B cell (primary cell): ENCODE data around the gene TLDC2. TPM values are rescaled to one million over a fixed set of nuclear protein-coding genes. Genes with fewer than 3 reads are reported as not detected.
A peak's percentile ranks its signal among the peaks of the same experiment; 100 is the strongest.

ENCODE experiments used
- ATAC-seq: fragments of 200-7000 bp; cut with Tn5 transposase; one replicate; pipeline ENCODE4 v1.10.0; 2021; ENCODE audit warnings: low read depth, mild to moderate bottlenecking, moderate number of reproducible peaks, moderate library complexity
- CTCF ChIA-PET: fragments of 350-600 bp; sonication (Branson Sonifier 250); formaldehyde crosslinking; loops from one replicate; lab custom pipeline; 2021; ENCODE audit warnings: antibody characterized with exemption, inconsistent platforms; lab: Charles Lee
- POLR2A ChIA-PET: fragments of 350-600 bp; sonication (Branson Sonifier 250); formaldehyde crosslinking; loops from one replicate; lab custom pipeline; 2021; ENCODE audit warnings: antibody characterized with exemption; lab: Charles Lee
- DNase-seq: peaks from one replicate; pipeline ENCODE4 v3.0.0; 2013
- H2AFZ ChIP-seq: 2 replicates; pipeline ENCODE4 v1.6.1; 2012; ENCODE audit warnings: mild to moderate bottlenecking, low read depth, low read length; ENCODE audit not compliant: insufficient read depth, poor library complexity, severe bottlenecking
- H3K27ac ChIP-seq, 2 donors: 1 replicate in 1 of 2; 2 replicates in 1 of 2; pipeline ENCODE4 v1.5.1; 2012 to 2013; ENCODE audit warnings: low read length in 2 of 2, mild to moderate bottlenecking in 2 of 2, moderate library complexity in 1 of 2
- H3K27me3 ChIP-seq, 4 experiments: fragments of 200-600 bp in 1 of 4; sonication (generic) in 1 of 4; replicated peaks in 1 of 4; 1 replicate in 2 of 4; 2 replicates in 2 of 4; pipeline versions ENCODE4 v1.6.1 to v1.7.0; 2013 to 2016; ENCODE audit warnings: low read length in 3 of 4, mild to moderate bottlenecking in 2 of 4, mixed read lengths in 1 of 4, moderate library complexity in 1 of 4; ENCODE audit not compliant: insufficient read depth in 4 of 4, control insufficient read depth in 3 of 4; ENCODE audit errors: control extremely low read depth in 1 of 4
- H3K36me3 ChIP-seq, 2 experiments: replicated peaks in 1 of 2; 1 replicate in 1 of 2; 2 replicates in 1 of 2; pipeline versions ENCODE4 v1.6.1 to v1.7.1; 2013; ENCODE audit warnings: low read length in 1 of 2; ENCODE audit not compliant: insufficient read depth in 2 of 2, control insufficient read depth in 1 of 2; ENCODE audit errors: control extremely low read depth in 1 of 2, extremely low read depth in 1 of 2
- H3K4me1 ChIP-seq, 2 donors: fragments of 200-600 bp in 1 of 2; sonication (generic) in 1 of 2; 1 replicate in 1 of 2; 2 replicates in 1 of 2; pipeline versions ENCODE4 v1.5.1 to v1.6.1; 2013 to 2017; ENCODE audit warnings: low read length in 2 of 2; ENCODE audit not compliant: control insufficient read depth in 2 of 2, insufficient read depth in 2 of 2
- H3K4me2 ChIP-seq: replicated peaks from 2 replicates; pipeline ENCODE3; 2012; ENCODE audit warnings: mild to moderate bottlenecking, low read depth, low read length; ENCODE audit not compliant: poor library complexity, severe bottlenecking
- H3K4me3 ChIP-seq, 5 experiments: fragments of 200-600 bp in 1 of 5; sonication (generic) in 1 of 5; 1 replicate in 3 of 5; 2 replicates in 2 of 5; pipeline versions ENCODE4 v1.5.1 to v1.7.0; 2011 to 2016; ENCODE audit warnings: low read length in 4 of 5, mild to moderate bottlenecking in 4 of 5, low read depth in 2 of 5, control low read depth in 1 of 5, moderate library complexity in 1 of 5; ENCODE audit not compliant: insufficient read depth in 1 of 5; ENCODE audit errors: control extremely low read depth in 1 of 5, extremely low read depth in 1 of 5
- H3K79me2 ChIP-seq: fragments of 200-600 bp; sonication (generic); one replicate; pipeline ENCODE4 v1.6.0; 2016; ENCODE audit warnings: low read length; ENCODE audit not compliant: control insufficient read depth, insufficient read depth
- H3K9ac ChIP-seq: fragments of 200-600 bp; sonication (generic); 2 replicates; pipeline ENCODE4 v1.6.1; 2017; ENCODE audit warnings: mild to moderate bottlenecking, low read length, moderate library complexity
- H3K9me3 ChIP-seq, 3 donors: one replicate each; pipeline versions ENCODE4 v1.6.1 to v1.7.1; 2013; ENCODE audit warnings: low read length in 2 of 3; ENCODE audit not compliant: control insufficient read depth in 2 of 3, insufficient read depth in 1 of 3; ENCODE audit errors: control extremely low read depth in 1 of 3
- H4K20me1 ChIP-seq: 2 replicates; pipeline ENCODE4 v1.6.0; 2012; ENCODE audit warnings: mild to moderate bottlenecking, low read length; ENCODE audit not compliant: insufficient read depth, control insufficient read depth, poor library complexity, severe bottlenecking
- H3K27ac Mint-ChIP-seq: one replicate; pipeline ENCODE4 v1.8.0; 2021; ENCODE audit warnings: mixed read lengths
- H3K27me3 Mint-ChIP-seq: one replicate; pipeline ENCODE4 v1.8.0; 2021; ENCODE audit warnings: mixed read lengths
- H3K4me1 Mint-ChIP-seq: one replicate; pipeline ENCODE4 v1.8.0; 2021; ENCODE audit warnings: mixed read lengths
- H3K4me3 Mint-ChIP-seq: one replicate; pipeline ENCODE4 v1.8.0; 2021; ENCODE audit warnings: mixed read lengths
- H3K9me3 Mint-ChIP-seq: one replicate; pipeline ENCODE4 v1.8.0; 2022; ENCODE audit warnings: mixed read lengths; ENCODE audit not compliant: insufficient read depth
- CTCF ChIP-seq: fragments of 200-600 bp; IDR thresholded peaks from one replicate; pipeline ENCODE4 v1.8.0; 2022; ENCODE audit warnings: antibody characterized with exemption, mild to moderate bottlenecking
- EZH2 ChIP-seq: IDR thresholded peaks from 2 replicates; pipeline ENCODE4 v1.6.1; 2012; ENCODE audit warnings: borderline replicate concordance, low read depth, mild to moderate bottlenecking, moderate library complexity, low read length; ENCODE audit not compliant: insufficient read depth, poor library complexity, severe bottlenecking
- WGBS: methylation state at CpG from one replicate; pipeline ENCODE4 v1.1.5; 2013; ENCODE audit warnings: missing lambda C conversion rate; ENCODE audit not compliant: insufficient coverage; 5-methylcytosine and 5-hydroxymethylcytosine counted together
- intact Hi-C: fragments of 100-400 bp; cut with micrococcal nuclease; formaldehyde crosslinking; loops from one replicate; pipeline ENCODE4 v1.10.0; 2022
- polyA plus RNA-seq: library from polyadenylated mRNA; depleted of rRNA; stranded (reverse); fragments of >200 nt; gene quantifications from 2 replicates; pipeline ENCODE4 v1.2.3, GENCODE V29; 2012
- total RNA-seq, 2 donors: library from RNA; stranded (reverse); fragments of 120-200 nt in 1 of 2; gene quantifications; 1 replicate in 1 of 2; 2 replicates in 1 of 2; pipeline versions ENCODE4 v1.2.3 to v1.2.4, GENCODE V29; 2013 to 2022

TLDC2 gene
- total and polyA plus RNA-seq, 2 donors (not counting 1 experiment from before 2014, with no cell fraction given): 0.13 TPM; not detected in 1

- intact Hi-C loops: loop anchor here (5.0 to 10.0 kb wide), 2 partner anchors 249 to 396 kb away; no protein-coding TSS in a partner anchor
- Mint-ChIP-seq H3K4me3 (peak overlapping the region; percentile 60), H3K9me3 (no peaks in the 10 kb centered on the region), H3K27me3 (no peaks in the 10 kb centered on the region), H3K27ac (peak overlapping the region; percentile 60), H3K4me1 (peaks cover 68% of the 10 kb centered on the region)
- H2AFZ ChIP-seq: no peak overlapping the region
- H3K79me2 ChIP-seq: peaks cover 58% of the 10 kb centered on the region
- no peak overlapping the region for H3K4me3 ChIP-seq
- H3K36me3 ChIP-seq: peaks cover 0 to 10% of the 10 kb centered on the region in 2 experiments
- peaks cover 28% of the 10 kb centered on the region for H4K20me1 ChIP-seq
- no peak for DNase-seq
- ChIA-PET POLR2A (interaction anchor here (0.7 to 1.5 kb wide), 2 partner anchors 14 to 25 kb away, joined by 4 read pairs; no protein-coding TSS in a partner anchor), CTCF (interaction anchor here (0.8 to 6.1 kb wide), 8 partner anchors 12 to 288 kb away, joined by 3 to 80 read pairs (median 19); partner anchors contain the start of gene TGIF2)
- H3K27me3 ChIP-seq: no peaks in the 10 kb centered on the region
- TF ChIP-seq EZH2 (no peak), CTCF (no peak)
- H3K9me3 ChIP-seq: no peaks in the 10 kb centered on the region
- H3K27ac ChIP-seq: no peak overlapping the region
- WGBS: 90% methylated on average over 11 of the region's 14 CpGs
- ATAC-seq: no peak
- no peak overlapping the region for H3K9ac ChIP-seq
- H3K4me1 ChIP-seq: peaks cover 46 to 48% of the 10 kb centered on the region in 2 donors
- H3K4me2 ChIP-seq: peak overlapping the region; percentile 82
These were observed 14.9 kb upstream of the TLDC2 start for GRCh38 chr20:36860811-36861624.

- H3K4me1 Mint-ChIP-seq: peaks cover 69% of the 10 kb centered on the region
These were observed 14.4 kb upstream of the TLDC2 start for GRCh38 chr20:36861625-36861874.

More at GRCh38 chr20:36861625-36861874, 14.4 kb upstream of the TLDC2 start:
- H3K9me3 Mint-ChIP-seq: no peaks in the 10 kb centered on the region
- Histone ChIP-seq H3K4me3 (peak overlapping the region in 1 of 5 experiments; percentile 39), H3K27me3 (no peaks in the 10 kb centered on the region), H3K27ac (no peak overlapping the region), H3K9ac (peak overlapping the region; percentile 55), H3K79me2 (peaks cover 53% of the 10 kb centered on the region), H3K4me1 (peaks cover 46 to 49% of the 10 kb centered on the region in 2 donors), H3K9me3 (no peaks in the 10 kb centered on the region), H2AFZ (no peak overlapping the region), H3K36me3 (peaks cover 0 to 10% of the 10 kb centered on the region in 2 experiments), H4K20me1 (peaks cover 23% of the 10 kb centered on the region), H3K4me2 (peak overlapping the region; percentile 82)
- no peak for TF ChIP-seq CTCF
- no peak for TF ChIP-seq EZH2
- CTCF ChIA-PET: interaction anchor here (0.8 to 6.1 kb wide), 7 partner anchors 12 to 249 kb away, joined by 3 to 80 read pairs (median 33); no protein-coding TSS in a partner anchor
- peak overlapping the region; percentile 23 for H3K27ac Mint-ChIP-seq
- intact Hi-C loops: loop anchor here (5.0 to 10.0 kb wide), 2 partner anchors 249 to 397 kb away; no protein-coding TSS in a partner anchor
- peak overlapping the region; percentile 60 for H3K4me3 Mint-ChIP-seq
- ATAC-seq: no peak
- WGBS: 97% methylated on average over 7 of the region's 7 CpGs
- no peaks in the 10 kb centered on the region for H3K27me3 Mint-ChIP-seq
- DNase-seq: no peak
- POLR2A ChIA-PET: interaction anchor here (1.5 kb wide), 1 partner anchor 15 kb away, joined by 4 read pairs; no protein-coding TSS in a partner anchor
